Measurements from ENCODE around the gene MRPL36. TPM values are rescaled to one million over a fixed set of nuclear protein-coding genes. Genes with fewer than 3 reads are reported as not detected.
A peak's percentile ranks its signal among the peaks of the same experiment; 100 is the strongest.

Gene MRPL36
- total RNA-seq, 1 experiment from 2014 or later = 116 TPM

GRCh38 chr5:1793966-1794900 is 5.4 kb downstream of the MRPL36 start:
- peaks cover 68% of the 10 kb centered on the region for H3K4me1 ChIP-seq (ENCODE audit: insufficient read depth, low read length)
- H3K4me2 ChIP-seq (ENCODE audit: low read length) = peak overlapping the region; percentile 35
- H3K36me3 ChIP-seq (ENCODE audit: low read depth, low read length) = peaks cover 17% of the 10 kb centered on the region
- CTCF ChIA-PET = no interaction called here
- H3K27ac ChIP-seq (ENCODE audit: low read length) = peak overlapping the region; percentile 70
- BruUV-seq (replicated peaks) = no TSS peak
- POLR2A ChIA-PET (ENCODE audit: unreplicated experiment) = no interaction called here
- no peaks in the 10 kb centered on the region for H3K27me3 ChIP-seq (ENCODE audit: low read length)
- no peak overlapping the region for H2AFZ ChIP-seq (ENCODE audit: low read length)
- H3K4me3 ChIP-seq (ENCODE audit: low read length) = no peak overlapping the region
- peak; percentile 80 for DNase-seq
- TF ChIP-seq EZH2 (IDR thresholded peaks at IDR 0.05; ENCODE audit: low read length, unreplicated experiment) (no peak), EZH2phosphoT487 (IDR thresholded peaks at IDR 0.05; ENCODE audit: borderline replicate concordance, low read length) (no peak), CTCF (conservative IDR thresholded peaks at IDR 0.05; ENCODE audit: low read depth, low read length) (no peak)
- ATAC-seq = peak; percentile 44
- H3K9me2 ChIP-seq (replicated peaks; ENCODE audit: low read length) = no peaks in the 10 kb centered on the region
- H4K20me1 ChIP-seq (ENCODE audit: low read length) = peaks cover 12% of the 10 kb centered on the region; the same call in 1 of the 2 replicates
- H3K79me2 ChIP-seq (ENCODE audit: low read length) = peaks cover 27% of the 10 kb centered on the region
- intact Hi-C loops (cut with micrococcal nuclease) = no loop called here
- H3K9ac ChIP-seq (ENCODE audit: low read length) = peak overlapping the region; percentile 21; the same call in 1 of the 2 replicates
- no peaks in the 10 kb centered on the region for H3K9me3 ChIP-seq (ENCODE audit: low read length)
- H3F3A ChIP-seq (ENCODE audit: low read length, unreplicated experiment) = no peaks in the 10 kb centered on the region

DNA sequence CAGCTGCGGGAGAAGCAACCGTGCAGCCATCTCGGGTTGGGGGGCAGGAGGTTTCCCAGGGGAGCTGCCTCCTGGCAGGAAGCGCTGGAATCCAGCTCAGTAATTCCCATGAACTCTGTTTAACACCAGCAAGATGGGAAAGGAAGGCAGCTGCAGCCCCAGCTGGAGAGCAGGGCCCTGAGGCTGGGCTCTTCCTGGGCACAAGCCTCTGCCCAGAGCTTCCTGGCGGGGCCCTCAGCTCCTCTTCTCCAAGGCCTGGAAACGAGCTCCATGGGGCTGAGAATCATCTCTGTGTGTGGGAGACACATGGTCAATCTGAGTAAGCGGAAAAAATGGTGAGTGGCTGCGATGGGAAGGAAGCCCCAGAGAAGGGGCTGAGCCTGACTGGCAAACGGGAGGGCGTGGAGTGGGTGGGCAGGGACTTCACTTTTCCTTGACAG is 6.3 kb downstream of the MRPL36 start:
- no peak for ATAC-seq
- H3K79me2 ChIP-seq (ENCODE audit: low read length) = peaks cover 18% of the 10 kb centered on the region
- peak overlapping the region; percentile 41 for H3K27ac ChIP-seq (ENCODE audit: low read length)
- H3K9me2 ChIP-seq (replicated peaks; ENCODE audit: low read length) = no peaks in the 10 kb centered on the region
- peaks cover 7% of the 10 kb centered on the region; the same call in 1 of the 2 replicates for H4K20me1 ChIP-seq (ENCODE audit: low read length)
- no peak overlapping the region for H3K4me3 ChIP-seq (ENCODE audit: low read length)
- no peaks in the 10 kb centered on the region for H3K9me3 ChIP-seq (ENCODE audit: low read length)
- DNase-seq = no peak
- no TSS peak for BruUV-seq (replicated peaks)
- peaks cover 16% of the 10 kb centered on the region for H3K36me3 ChIP-seq (ENCODE audit: low read depth, low read length)
- peaks cover 64% of the 10 kb centered on the region for H3K4me1 ChIP-seq (ENCODE audit: insufficient read depth, low read length)
- H3F3A ChIP-seq (ENCODE audit: low read length, unreplicated experiment) = no peaks in the 10 kb centered on the region
- intact Hi-C loops (cut with micrococcal nuclease) = no loop called here
- 0 out of 2 replicates have a peak overlapping the region, but pooled peaks have one; percentile 14 for H3K4me2 ChIP-seq (ENCODE audit: low read length)
- no peak overlapping the region for H2AFZ ChIP-seq (ENCODE audit: low read length)
- no peaks in the 10 kb centered on the region for H3K27me3 ChIP-seq (ENCODE audit: low read length)
- no peak overlapping the region for H3K9ac ChIP-seq (ENCODE audit: low read length)
- TF ChIP-seq EZH2phosphoT487 (IDR thresholded peaks at IDR 0.05; ENCODE audit: borderline replicate concordance, low read length) (no peak), CTCF (conservative IDR thresholded peaks at IDR 0.05; ENCODE audit: low read depth, low read length) (no peak), EZH2 (IDR thresholded peaks at IDR 0.05; ENCODE audit: low read length, unreplicated experiment) (no peak)
- CTCF ChIA-PET = no interaction called here
- POLR2A ChIA-PET (ENCODE audit: unreplicated experiment) = no interaction called here

DNA sequence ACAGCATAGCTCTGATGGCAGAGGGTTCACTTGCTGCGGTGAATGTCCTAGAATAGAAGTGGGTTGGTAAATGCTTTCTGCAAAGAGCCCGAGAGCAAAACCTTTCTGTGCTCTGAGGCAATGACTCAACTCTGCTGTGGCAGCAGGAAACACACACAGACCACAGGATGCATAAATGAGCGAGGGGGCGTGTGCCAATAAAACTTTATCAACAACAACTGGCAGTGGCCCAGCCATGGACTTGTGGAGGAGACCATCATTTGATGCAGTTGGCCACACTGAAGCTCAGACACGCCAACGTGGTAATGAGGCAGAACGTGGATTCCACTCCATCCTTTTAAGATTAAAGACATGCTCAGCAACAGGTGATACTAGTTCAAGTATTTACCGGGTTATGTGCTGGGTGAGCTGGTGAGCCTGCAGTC is 6.8 kb downstream of the MRPL36 start:
- H3K4me1 ChIP-seq (ENCODE audit: insufficient read depth, low read length) = peaks cover 59% of the 10 kb centered on the region
- ATAC-seq (peak; percentile 52), DNase-seq (peak; percentile 92)
- peaks cover 5% of the 10 kb centered on the region; the same call in 1 of the 2 replicates for H4K20me1 ChIP-seq (ENCODE audit: low read length)
- H3K27me3 ChIP-seq (ENCODE audit: low read length) = no peaks in the 10 kb centered on the region
- H3K9ac ChIP-seq (ENCODE audit: low read length) = no peak overlapping the region
- no peak overlapping the region for H3K4me3 ChIP-seq (ENCODE audit: low read length)
- no peak for TF ChIP-seq CTCF (conservative IDR thresholded peaks at IDR 0.05; ENCODE audit: low read depth, low read length)
- no peak for TF ChIP-seq EZH2 (IDR thresholded peaks at IDR 0.05; ENCODE audit: low read length, unreplicated experiment)
- no peak for TF ChIP-seq EZH2phosphoT487 (IDR thresholded peaks at IDR 0.05; ENCODE audit: borderline replicate concordance, low read length)
- no peaks in the 10 kb centered on the region for H3K9me2 ChIP-seq (replicated peaks; ENCODE audit: low read length)
- no peak overlapping the region for H2AFZ ChIP-seq (ENCODE audit: low read length)
- H3K27ac ChIP-seq (ENCODE audit: low read length) = peak overlapping the region; percentile 57
- H3K36me3 ChIP-seq (ENCODE audit: low read depth, low read length) = peaks cover 12% of the 10 kb centered on the region
- no peaks in the 10 kb centered on the region for H3F3A ChIP-seq (ENCODE audit: low read length, unreplicated experiment)
- H3K79me2 ChIP-seq (ENCODE audit: low read length) = peaks cover 13% of the 10 kb centered on the region
- H3K9me3 ChIP-seq (ENCODE audit: low read length) = no peaks in the 10 kb centered on the region
- POLR2A ChIA-PET (ENCODE audit: unreplicated experiment) = no interaction called here
- intact Hi-C loops (cut with micrococcal nuclease) = no loop called here
- CTCF ChIA-PET = no interaction called here
- H3K4me2 ChIP-seq (ENCODE audit: low read length) = peak overlapping the region; percentile 65
- BruUV-seq (replicated peaks) = no TSS peak
